Thyroid gland (tissue), 4 donors: ENCODE measurements around the gene RTBDN.

ENCODE experiments used
- CTCF ChIP-seq, 6 experiments: fragments of 200-600 bp in 3 of 6; fragments of 450-650 bp in 3 of 6; sonication (generic) in 3 of 6; IDR thresholded peaks; one replicate each; pipeline ENCODE4 v1.5.1; 2016 to 2019; ENCODE audit warnings: antibody characterized with exemption in 6 of 6, mild to moderate bottlenecking in 2 of 6, inconsistent platforms in 1 of 6, moderate library complexity in 1 of 6
- POLR2A ChIP-seq, 2 donors: fragments of 450-650 bp; IDR thresholded peaks; one replicate each; pipeline ENCODE4 v1.6.1; 2017; ENCODE audit warnings: antibody characterized with exemption in 2 of 2, mild to moderate bottlenecking in 2 of 2, moderate library complexity in 1 of 2

GRCh38 chr19:12834976-12835757 is 788 bp upstream of the RTBDN start:
- TF ChIP-seq CTCF (IDR thresholded peaks at IDR 0.05), result no peak
- TF ChIP-seq POLR2A (IDR thresholded peaks at IDR 0.05), result no peak
